ENCODE results near the gene DOP1B. TPM values are rescaled to one million over a fixed set of nuclear protein-coding genes. Genes with fewer than 3 reads are reported as not detected.

DOP1B gene
- total RNA-seq, 1 experiment from 2014 or later: 16.5 TPM

GRCh38 chr21:36148886-36149285 lies 7.7 kb upstream of the DOP1B start:
- DNase-seq (ENCODE audit: low spot score): no peak
- no peaks in the 10 kb centered on the region for H3K9me3 ChIP-seq (ENCODE audit: low read depth, low read length, poor library complexity, severe bottlenecking)
- TF ChIP-seq EZH2 (IDR thresholded peaks at IDR 0.05; ENCODE audit: borderline replicate concordance, low read depth, low read length, poor library complexity, severe bottlenecking): no peak
- no peak for TF ChIP-seq CTCF (conservative IDR thresholded peaks at IDR 0.05; ENCODE audit: low read depth, low read length)
- H3K4me3 ChIP-seq (ENCODE audit: low read depth, low read length, poor library complexity, severe bottlenecking): no peak overlapping the region
- CTCF ChIA-PET: no interaction called here
- intact Hi-C loops (cut with micrococcal nuclease; ENCODE audit: unreplicated experiment): no loop called here
- no peaks in the 10 kb centered on the region for H3K27me3 ChIP-seq (replicated peaks; ENCODE audit: insufficient read depth, low read depth, low read length, poor library complexity)
- H3K4me1 ChIP-seq (ENCODE audit: insufficient read depth, low read length, poor library complexity, severe bottlenecking): peaks cover 12% of the 10 kb centered on the region
- H3K27ac ChIP-seq (ENCODE audit: low read depth, low read length, poor library complexity, severe bottlenecking): no peak overlapping the region
- no peaks in the 10 kb centered on the region for H3K36me3 ChIP-seq (ENCODE audit: insufficient read depth, low read length, poor library complexity, severe bottlenecking)
- no TSS peak for BruUV-seq (replicated peaks)
- POLR2A ChIA-PET (ENCODE audit: low non-redundant PET): no interaction called here

- BruUV-seq (replicated peaks): no TSS peak
- intact Hi-C loops (cut with micrococcal nuclease; ENCODE audit: unreplicated experiment): no loop called here
- CTCF ChIA-PET: interaction anchor here (0.6 to 1.0 kb wide), 2 partner anchors 9 to 190 kb away, joined by 3 read pairs; no protein-coding TSS in a partner anchor
Measured at GRCh38 chr21:36149788-36150711, 6.6 kb upstream of the DOP1B start.

More at GRCh38 chr21:36149788-36150711, 6.6 kb upstream of the DOP1B start:
- Histone ChIP-seq H3K4me3 (ENCODE audit: low read depth, low read length, poor library complexity, severe bottlenecking) (no peak overlapping the region), H3K4me1 (ENCODE audit: insufficient read depth, low read length, poor library complexity, severe bottlenecking) (peaks cover 12% of the 10 kb centered on the region), H3K9me3 (ENCODE audit: low read depth, low read length, poor library complexity, severe bottlenecking) (no peaks in the 10 kb centered on the region), H3K27ac (ENCODE audit: low read depth, low read length, poor library complexity, severe bottlenecking) (peak overlapping the region; percentile 43), H3K27me3 (replicated peaks; ENCODE audit: insufficient read depth, low read depth, low read length, poor library complexity) (no peaks in the 10 kb centered on the region), H3K36me3 (ENCODE audit: insufficient read depth, low read length, poor library complexity, severe bottlenecking) (no peaks in the 10 kb centered on the region)
- POLR2A ChIA-PET (ENCODE audit: low non-redundant PET): interaction anchor here (0.8 kb wide), 1 partner anchor 172 kb away, joined by 4 read pairs; no protein-coding TSS in a partner anchor
- TF ChIP-seq CTCF (conservative IDR thresholded peaks at IDR 0.05; ENCODE audit: low read depth, low read length) (no peak), EZH2 (IDR thresholded peaks at IDR 0.05; ENCODE audit: borderline replicate concordance, low read depth, low read length, poor library complexity, severe bottlenecking) (no peak)
- peak; percentile 45 for DNase-seq (ENCODE audit: low spot score)

All from A673 (cell line).